Measurements from ENCODE around the gene EXOC1.
A peak's percentile ranks its signal among the peaks of the same experiment; 100 is the strongest.

The EXOC1 gene

GRCh38 chr4:55851885-55852284 lies 1.6 kb upstream of the EXOC1 start:
- no peak for DNase-seq (ENCODE audit: low read depth)

- no peak for DNase-seq (ENCODE audit: low read depth)
These were observed 681 bp downstream of the EXOC1 start for GRCh38 chr4:55854129-55854528.

GRCh38 chr4:55857586-55857985 lies 4.1 kb downstream of the EXOC1 start:
- no peak for DNase-seq (ENCODE audit: low read depth)

- no peak for DNase-seq (ENCODE audit: low read depth)
These were observed 6.3 kb downstream of the EXOC1 start for GRCh38 chr4:55859711-55860110.

GRCh38 chr4:55864577-55865223 lies 11.3 kb downstream of the EXOC1 start:
- DNase-seq (ENCODE audit: low read depth), result no peak

GRCh38 chr4:55865228-55865806 lies 11.9 kb downstream of the EXOC1 start:
- peak; percentile 22 for DNase-seq (ENCODE audit: low read depth)

GRCh38 chr4:55866290-55866907 lies 13.0 kb downstream of the EXOC1 start:
- DNase-seq (ENCODE audit: low read depth), result peak; percentile 93

GRCh38 chr4:55866973-55867574 lies 13.6 kb downstream of the EXOC1 start:
- peak; percentile 36 for DNase-seq (ENCODE audit: low read depth)

- DNase-seq (ENCODE audit: low read depth), result no peak
These were observed 15.2 kb downstream of the EXOC1 start for GRCh38 chr4:55868581-55869090.

GRCh38 chr4:55871299-55871800 lies 17.9 kb downstream of the EXOC1 start:
- no peak for DNase-seq (ENCODE audit: low read depth)

- no peak for DNase-seq (ENCODE audit: low read depth)
These were observed 21.4 kb downstream of the EXOC1 start for GRCh38 chr4:55874831-55875230.

GRCh38 chr4:55876387-55876786 lies 22.9 kb downstream of the EXOC1 start:
- DNase-seq (ENCODE audit: low read depth), result no peak

GRCh38 chr4:55879224-55879623 lies 25.8 kb downstream of the EXOC1 start:
- no peak for DNase-seq (ENCODE audit: low read depth)

- no peak for DNase-seq (ENCODE audit: low read depth)
These were observed 27.3 kb downstream of the EXOC1 start for GRCh38 chr4:55880652-55881280.

- DNase-seq (ENCODE audit: low read depth), result no peak
These were observed 30.8 kb downstream of the EXOC1 start for GRCh38 chr4:55884093-55884850.

GRCh38 chr4:55884851-55885219 lies 31.4 kb downstream of the EXOC1 start:
- no peak for DNase-seq (ENCODE audit: low read depth)

GRCh38 chr4:55887594-55887993 lies 34.1 kb downstream of the EXOC1 start:
- no peak for DNase-seq (ENCODE audit: low read depth)

- DNase-seq (ENCODE audit: low read depth), result no peak
These were observed 38.7 kb downstream of the EXOC1 start for GRCh38 chr4:55892156-55892555.

- DNase-seq (ENCODE audit: low read depth), result no peak
These were observed 43.2 kb downstream of the EXOC1 start for GRCh38 chr4:55896622-55897021.

GRCh38 chr4:55902677-55903076 lies 49.2 kb downstream of the EXOC1 start:
- no peak for DNase-seq (ENCODE audit: low read depth)

GRCh38 chr4:55903577-55903976 lies 50.1 kb downstream of the EXOC1 start:
- DNase-seq (ENCODE audit: low read depth), result no peak

GRCh38 chr4:55904576-55904975 lies 51.1 kb downstream of the EXOC1 start:
- DNase-seq (ENCODE audit: low read depth), result no peak

All from stromal cell of bone marrow (primary cell).